Measurements from ENCODE around the gene ANKRD28.
A peak's percentile ranks its signal among the peaks of the same experiment; 100 is the strongest.

ANKRD28 gene

GRCh38 chr3:15634671-15635070 lies 163.1 kb downstream of the ANKRD28 start:
- no peak for TF ChIP-seq CTCF (IDR thresholded peaks at IDR 0.05; ENCODE audit: low read depth, low read length, missing control alignments)
- H3K36me3 ChIP-seq (replicated peaks) = no peaks in the 10 kb centered on the region
- no peak overlapping the region for H3K4me3 ChIP-seq (ENCODE audit: low read depth, low read length)
- H3K27me3 ChIP-seq (replicated peaks) = no peaks in the 10 kb centered on the region
- no peak for DNase-seq
- in situ Hi-C loops (cut with HindIII; ENCODE audit: low pct_ligation_motif_present, low sequenced_read_pairs) = loop anchor here (25.0 kb wide), 1 partner anchor 153 kb away; the partner anchor contains the start of gene ANKRD28
- peak overlapping the region; percentile 99 for H3K27ac ChIP-seq

- Histone ChIP-seq H3K27ac (peak overlapping the region; percentile 99), H3K27me3 (replicated peaks) (no peaks in the 10 kb centered on the region), H3K4me3 (ENCODE audit: low read depth, low read length) (no peak overlapping the region), H3K36me3 (replicated peaks) (no peaks in the 10 kb centered on the region)
- DNase-seq = no peak
- TF ChIP-seq CTCF (IDR thresholded peaks at IDR 0.05; ENCODE audit: low read depth, low read length, missing control alignments) = no peak
- in situ Hi-C loops (cut with HindIII; ENCODE audit: low pct_ligation_motif_present, low sequenced_read_pairs) = loop anchor here (25.0 kb wide), 1 partner anchor 153 kb away; the partner anchor contains the start of gene ANKRD28
Measured at GRCh38 chr3:15633766-15634598, 163.8 kb downstream of the ANKRD28 start.

- TF ChIP-seq CTCF (IDR thresholded peaks at IDR 0.05; ENCODE audit: low read depth, low read length, missing control alignments) = no peak
- Histone ChIP-seq H3K4me3 (ENCODE audit: low read depth, low read length) (no peak overlapping the region), H3K36me3 (replicated peaks) (no peaks in the 10 kb centered on the region), H3K27me3 (replicated peaks) (no peaks in the 10 kb centered on the region), H3K27ac (peak overlapping the region; percentile 99)
- DNase-seq = no peak
- in situ Hi-C loops (cut with HindIII; ENCODE audit: low pct_ligation_motif_present, low sequenced_read_pairs) = loop anchor here (25.0 kb wide), 1 partner anchor 154 kb away; the partner anchor contains the start of gene ANKRD28
Measured at GRCh38 chr3:15633159-15633558, 164.6 kb downstream of the ANKRD28 start.

- Histone ChIP-seq H3K4me3 (ENCODE audit: low read depth, low read length) (no peak overlapping the region), H3K27ac (peak overlapping the region; percentile 90), H3K36me3 (replicated peaks) (no peaks in the 10 kb centered on the region), H3K27me3 (replicated peaks) (no peaks in the 10 kb centered on the region)
- in situ Hi-C loops (cut with HindIII; ENCODE audit: low pct_ligation_motif_present, low sequenced_read_pairs) = loop anchor here (25.0 kb wide), 1 partner anchor 155 kb away; the partner anchor contains the start of gene ANKRD28
- DNase-seq = no peak
- no peak for TF ChIP-seq CTCF (IDR thresholded peaks at IDR 0.05; ENCODE audit: low read depth, low read length, missing control alignments)
Measured at GRCh38 chr3:15632212-15632580, 165.6 kb downstream of the ANKRD28 start.

GRCh38 chr3:15631426-15632211 lies 166.2 kb downstream of the ANKRD28 start:
- peak; percentile 27 for TF ChIP-seq CTCF (IDR thresholded peaks at IDR 0.05; ENCODE audit: low read depth, low read length, missing control alignments)
- DNase-seq = no peak
- H3K36me3 ChIP-seq (replicated peaks) = no peaks in the 10 kb centered on the region
- in situ Hi-C loops (cut with HindIII; ENCODE audit: low pct_ligation_motif_present, low sequenced_read_pairs) = loop anchor here (25.0 kb wide), 1 partner anchor 156 kb away; the partner anchor contains the start of gene ANKRD28
- H3K27ac ChIP-seq = peak overlapping the region; percentile 90
- no peaks in the 10 kb centered on the region for H3K27me3 ChIP-seq (replicated peaks)
- no peak overlapping the region for H3K4me3 ChIP-seq (ENCODE audit: low read depth, low read length)
